Airway epithelial cell (primary cell): Measurements from ENCODE around the gene IGLON5. TPM values are rescaled to one million over a fixed set of nuclear protein-coding genes. Genes with fewer than 3 reads are reported as not detected.

Source experiments
- total RNA-seq: library from RNA; depleted of rRNA; stranded (reverse); fragments of >200 nt; gene quantifications from 2 replicates; pipeline ENCODE4 v1.2.3, GENCODE V29; 2015

Gene IGLON5
- total RNA-seq = not detected in 2 replicates

GRCh38 chr19:51311351-51312257 is at the start of gene IGLON5:
Gene IGLON5 (plus strand): TSS chr19:51311644. CDS start chr19:51311848, 204 bp downstream.

GRCh38 chr19:51341976-51342580 is 30.6 kb downstream of the IGLON5 start, which contains the start of gene VSIG10L:
Gene VSIG10L (minus strand): TSS chr19:51342139. CDS start chr19:51342124, 15 bp downstream.

GRCh38 chr19:51365965-51366388 is 54.5 kb downstream of the IGLON5 start, which contains the start of gene ETFB:
Gene ETFB (minus strand): TSS chr19:51366388. CDS start chr19:51366326, 62 bp downstream.

GRCh38 chr19:51368366-51369282 is 57.2 kb downstream of the IGLON5 start, which contains the start of gene CLDND2:
Gene CLDND2 (minus strand): TSS chr19:51369003. CDS start chr19:51368577, 426 bp downstream.

GRCh38 chr19:51372649-51373504 is 61.4 kb downstream of the IGLON5 start, which contains the start of gene NKG7:
Gene NKG7 (minus strand): TSS chr19:51372654. CDS start chr19:51372535, 119 bp downstream.

Other genes starting within 250 kb of the IGLON5 start
- 1.3 and 1.5 TPM in 2 replicates for gene KLK13, start 246.6 kb upstream of the IGLON5 start, total RNA-seq
- gene KLK14, start 228.8 kb upstream of the IGLON5 start, total RNA-seq = not detected in 2 replicates
- 14.5 and 18.1 TPM in 2 replicates for gene CTU1, start 203.2 kb upstream of the IGLON5 start, total RNA-seq
- gene SIGLEC9, start 186.7 kb upstream of the IGLON5 start, total RNA-seq = not detected in 2 replicates
- gene SIGLEC7, start 169.3 kb upstream of the IGLON5 start, total RNA-seq = not detected in 2 replicates
- not detected in 2 replicates for gene CD33, start 86.6 kb upstream of the IGLON5 start, total RNA-seq
- not detected in 2 replicates for gene SIGLECL1, start 60.6 kb upstream of the IGLON5 start, total RNA-seq
- 6.3 and 6.6 TPM in 2 replicates for gene VSIG10L, start 30.5 kb downstream of the IGLON5 start, total RNA-seq
- 150 and 158 TPM in 2 replicates for gene ETFB, start 54.7 kb downstream of the IGLON5 start, total RNA-seq
- gene CLDND2, start 57.4 kb downstream of the IGLON5 start, total RNA-seq = not detected in 2 replicates
- gene NKG7, start 61.0 kb downstream of the IGLON5 start, total RNA-seq = not detected in 2 replicates
- gene LIM2, start 76.3 kb downstream of the IGLON5 start, total RNA-seq = not detected in 2 replicates
- gene C19orf84, start 78.9 kb downstream of the IGLON5 start, total RNA-seq = not detected in 2 replicates
- gene SIGLEC10, start 106.0 kb downstream of the IGLON5 start, total RNA-seq = not detected in 2 replicates
- gene SIGLEC8, start 146.8 kb downstream of the IGLON5 start, total RNA-seq = not detected in 2 replicates
- gene CEACAM18, start 166.9 kb downstream of the IGLON5 start, total RNA-seq = not detected in 2 replicates
- not detected in 2 replicates for gene SIGLEC12, start 190.2 kb downstream of the IGLON5 start, total RNA-seq
- gene SIGLEC6, start 220.0 kb downstream of the IGLON5 start, total RNA-seq = not detected in 2 replicates